Skeletal muscle satellite cell (primary cell): ENCODE measurements around the gene MAPK8.

Source experiments
- H3K27me3 ChIP-seq: 2 replicates; pipeline ENCODE4 v1.7.0; 2013; ENCODE audit warnings: low read length; ENCODE audit not compliant: control insufficient read depth, insufficient read depth
- H3K36me3 ChIP-seq: 2 replicates; pipeline ENCODE4 v1.7.0; 2013; ENCODE audit warnings: mild to moderate bottlenecking, control low read depth, low read length; ENCODE audit not compliant: insufficient read depth
- H3K4me1 ChIP-seq: 2 replicates; pipeline ENCODE4 v1.7.0; 2013; ENCODE audit warnings: low read length; ENCODE audit not compliant: control insufficient read depth, insufficient read depth
- H3K4me2 ChIP-seq: 2 replicates; pipeline ENCODE4 v1.7.0; 2013; ENCODE audit warnings: mild to moderate bottlenecking, low read length
- H3K4me3 ChIP-seq: 2 replicates; pipeline ENCODE4 v1.7.0; 2013; ENCODE audit warnings: low read length
- H3K9ac ChIP-seq: 2 replicates; pipeline ENCODE4 v1.7.0; 2013; ENCODE audit warnings: mild to moderate bottlenecking, low read depth, low read length, moderate library complexity
- H3K9me3 ChIP-seq: replicated peaks from 2 replicates; pipeline ENCODE4 v1.7.0; 2013; ENCODE audit warnings: mild to moderate bottlenecking, control low read depth, low read length

MAPK8 gene

DNA sequence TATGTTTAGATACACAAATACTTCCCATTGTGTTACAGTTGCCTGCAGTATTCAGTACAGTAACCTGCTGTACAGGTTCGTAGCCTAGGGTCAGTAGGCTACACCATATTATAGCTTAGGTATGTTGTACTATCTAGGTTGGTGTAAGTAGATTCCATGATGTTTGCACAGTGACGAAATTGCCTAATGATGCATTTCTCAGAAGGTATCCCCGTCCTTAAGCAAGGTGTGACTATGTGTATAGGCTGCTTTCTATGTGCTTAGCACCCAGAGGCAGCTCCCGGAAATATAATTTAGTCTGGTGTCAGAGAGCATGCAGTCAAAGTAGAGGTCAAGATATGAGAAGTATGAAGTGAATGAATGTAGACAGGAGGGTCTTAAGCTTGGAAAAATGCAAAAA lies 9.8 kb downstream of the MAPK8 start:
- H3K36me3 ChIP-seq, result no peaks in the 10 kb centered on the region
- no peaks in the 10 kb centered on the region for H3K27me3 ChIP-seq
- no peaks in the 10 kb centered on the region for H3K4me1 ChIP-seq
- no peak overlapping the region for H3K4me2 ChIP-seq
- no peak overlapping the region for H3K9ac ChIP-seq
- no peak overlapping the region for H3K4me3 ChIP-seq
- no peaks in the 10 kb centered on the region for H3K9me3 ChIP-seq

DNA sequence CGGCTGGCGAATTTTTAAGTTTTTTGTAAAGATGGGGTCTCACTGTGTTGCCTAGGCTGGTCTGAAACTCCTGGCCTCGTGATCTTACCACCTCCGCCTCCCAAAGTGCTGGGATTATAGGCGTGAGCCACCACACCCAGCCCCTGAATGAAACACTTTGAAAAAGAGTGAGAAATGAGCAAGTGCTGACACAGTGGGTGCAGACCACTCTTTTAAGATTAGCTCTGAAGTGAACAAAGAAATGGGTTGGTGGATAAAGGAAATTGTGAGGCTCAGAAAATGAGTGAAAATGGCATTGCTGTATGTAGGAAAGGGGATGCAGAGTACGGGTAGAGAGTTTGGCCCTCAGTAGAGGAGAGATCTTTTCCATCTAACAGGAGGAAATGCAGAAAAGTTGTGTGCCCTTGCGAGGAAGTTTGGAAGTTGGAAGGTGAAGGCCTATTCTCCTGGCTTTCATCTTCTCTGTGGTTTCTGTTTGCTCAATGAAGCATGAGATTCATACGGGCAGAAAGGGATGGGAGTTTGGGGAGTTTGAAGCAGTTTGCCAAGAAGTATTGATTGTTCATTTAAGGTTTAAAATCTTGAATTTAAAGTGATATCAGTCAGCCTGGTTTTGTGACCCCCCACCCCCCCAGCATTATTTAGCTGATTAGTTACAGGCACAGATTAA lies 11.0 kb downstream of the MAPK8 start:
- H3K27me3 ChIP-seq, result no peaks in the 10 kb centered on the region
- H3K36me3 ChIP-seq, result no peaks in the 10 kb centered on the region
- no peak overlapping the region for H3K4me3 ChIP-seq
- no peak overlapping the region for H3K4me2 ChIP-seq
- H3K9ac ChIP-seq, result no peak overlapping the region
- no peaks in the 10 kb centered on the region for H3K9me3 ChIP-seq
- no peaks in the 10 kb centered on the region for H3K4me1 ChIP-seq

DNA sequence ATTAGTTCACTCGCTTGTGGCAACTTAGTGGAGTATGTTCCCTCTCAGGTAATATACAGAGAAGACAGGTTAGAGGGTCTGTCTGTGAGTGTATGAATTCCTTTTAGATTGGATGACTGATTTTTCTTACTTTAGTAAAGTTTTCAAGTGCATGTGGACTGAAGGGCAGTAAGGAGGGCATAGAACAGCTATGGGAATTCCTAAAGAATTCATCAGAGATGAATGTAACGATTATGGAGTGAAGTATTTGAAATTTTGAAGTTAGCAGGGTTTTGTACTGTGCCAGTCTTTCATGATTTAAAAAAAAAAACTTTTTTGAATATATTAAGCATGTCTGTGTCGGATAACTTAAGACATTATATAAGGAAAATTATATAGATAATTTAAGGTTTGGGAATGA lies 15.5 kb downstream of the MAPK8 start:
- H3K4me3 ChIP-seq, result no peak overlapping the region
- H3K27me3 ChIP-seq, result no peaks in the 10 kb centered on the region
- no peak overlapping the region for H3K4me2 ChIP-seq
- H3K4me1 ChIP-seq, result no peaks in the 10 kb centered on the region
- no peak overlapping the region for H3K9ac ChIP-seq
- no peaks in the 10 kb centered on the region for H3K36me3 ChIP-seq
- H3K9me3 ChIP-seq, result no peaks in the 10 kb centered on the region

DNA sequence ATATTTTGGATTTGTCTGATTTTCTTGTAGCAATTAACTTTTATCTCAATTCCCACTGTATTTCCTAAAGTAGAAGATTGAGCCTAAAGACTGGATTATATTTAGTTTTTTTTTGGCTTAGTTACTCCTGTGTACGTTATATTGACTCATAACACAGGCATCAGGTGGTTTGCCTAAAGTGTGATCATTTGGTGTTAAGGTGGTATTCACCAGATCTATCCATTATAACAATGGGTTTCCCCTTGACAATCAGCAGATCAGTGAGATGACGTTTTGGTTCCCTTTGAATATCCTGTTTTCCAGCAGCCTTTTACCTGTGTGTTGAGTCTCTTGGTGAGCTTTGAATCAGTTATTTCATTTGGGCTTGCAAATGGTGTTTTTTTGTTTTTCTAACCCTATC lies 18.1 kb downstream of the MAPK8 start:
- no peaks in the 10 kb centered on the region for H3K27me3 ChIP-seq
- H3K9ac ChIP-seq, result no peak overlapping the region
- no peaks in the 10 kb centered on the region for H3K9me3 ChIP-seq
- H3K4me3 ChIP-seq, result no peak overlapping the region
- H3K4me1 ChIP-seq, result no peaks in the 10 kb centered on the region
- H3K36me3 ChIP-seq, result no peaks in the 10 kb centered on the region
- no peak overlapping the region for H3K4me2 ChIP-seq

DNA sequence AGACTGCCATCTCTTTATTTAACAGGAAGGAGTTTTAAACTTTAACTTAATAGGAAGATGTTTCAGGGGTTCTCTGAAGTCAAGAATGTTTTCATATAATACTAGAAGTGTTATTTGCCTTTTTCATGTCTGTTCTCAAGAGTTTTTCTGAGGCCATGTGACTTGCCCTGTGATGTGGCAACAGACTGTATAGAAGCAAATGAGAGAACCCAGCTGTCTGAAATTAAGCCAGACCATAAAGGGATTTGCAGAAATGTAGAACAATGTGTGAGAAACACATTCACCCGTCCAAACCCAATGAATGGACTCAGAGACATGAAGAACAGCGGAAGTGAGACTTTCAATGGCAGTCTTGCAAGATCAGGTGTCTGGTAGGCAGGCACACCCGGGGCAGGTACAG lies 23.8 kb downstream of the MAPK8 start:
- no peak overlapping the region for H3K9ac ChIP-seq
- H3K4me2 ChIP-seq, result no peak overlapping the region
- H3K36me3 ChIP-seq, result no peaks in the 10 kb centered on the region
- H3K9me3 ChIP-seq, result no peaks in the 10 kb centered on the region
- no peaks in the 10 kb centered on the region for H3K4me1 ChIP-seq
- H3K27me3 ChIP-seq, result no peaks in the 10 kb centered on the region
- H3K4me3 ChIP-seq, result no peak overlapping the region

DNA sequence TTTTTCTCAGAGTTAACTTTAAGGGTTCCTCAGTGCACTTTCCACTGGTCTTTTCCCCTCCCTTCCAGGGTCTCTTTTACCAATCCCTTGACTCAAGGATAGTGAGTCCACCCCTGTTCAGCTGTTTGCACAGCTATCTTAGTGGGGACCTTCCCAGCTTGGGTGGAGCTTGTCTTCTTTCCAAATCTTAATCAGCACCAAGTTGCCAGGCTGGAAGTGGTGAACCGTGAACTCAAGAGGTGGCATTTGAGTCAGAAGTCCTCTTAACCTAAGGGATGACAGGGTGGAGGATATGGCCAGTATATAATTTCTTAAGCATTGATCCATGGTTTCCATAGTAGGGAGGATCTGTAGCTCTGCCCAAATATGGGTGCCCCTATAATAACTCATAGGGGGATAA lies 25.0 kb downstream of the MAPK8 start:
- Histone ChIP-seq H3K4me1 (no peaks in the 10 kb centered on the region), H3K36me3 (no peaks in the 10 kb centered on the region), H3K9ac (no peak overlapping the region), H3K9me3 (no peaks in the 10 kb centered on the region), H3K4me3 (no peak overlapping the region), H3K4me2 (no peak overlapping the region), H3K27me3 (no peaks in the 10 kb centered on the region)

DNA sequence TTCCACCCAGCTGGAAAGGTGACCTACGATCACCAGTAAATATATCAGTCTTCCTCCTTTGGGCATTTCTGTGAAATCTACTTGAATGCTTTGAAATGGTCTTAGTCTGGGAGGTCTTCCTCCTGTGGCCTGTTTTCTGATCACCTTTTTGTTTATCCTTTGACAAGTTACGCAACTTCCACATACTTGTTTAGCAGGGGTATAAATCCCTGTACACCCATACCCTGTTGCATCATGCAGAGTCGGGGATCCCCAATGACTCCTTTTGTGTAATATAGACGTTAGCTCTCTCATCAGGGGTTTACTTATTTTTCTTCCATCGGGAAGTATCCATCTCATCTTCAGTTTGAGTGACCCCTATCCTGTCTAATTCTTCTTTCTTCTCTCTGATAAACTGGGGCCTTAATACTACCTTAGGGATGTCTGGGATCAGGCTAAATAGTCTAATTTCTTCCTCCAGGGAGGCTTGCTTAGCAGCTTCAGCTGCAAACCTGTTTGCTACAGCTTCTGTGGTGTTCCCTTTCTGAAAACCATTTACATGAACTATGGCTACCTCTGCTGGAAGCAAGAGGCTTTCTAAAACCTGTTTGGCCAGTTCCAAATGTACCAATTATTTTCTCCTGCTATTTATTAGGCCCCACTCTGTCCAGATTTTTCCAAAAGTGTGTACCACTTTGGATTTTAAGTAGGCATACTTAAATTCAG lies 25.8 kb downstream of the MAPK8 start:
- Histone ChIP-seq H3K4me1 (no peaks in the 10 kb centered on the region), H3K9ac (no peak overlapping the region), H3K4me3 (no peak overlapping the region), H3K9me3 (no peaks in the 10 kb centered on the region), H3K27me3 (no peaks in the 10 kb centered on the region), H3K4me2 (no peak overlapping the region), H3K36me3 (no peaks in the 10 kb centered on the region)

DNA sequence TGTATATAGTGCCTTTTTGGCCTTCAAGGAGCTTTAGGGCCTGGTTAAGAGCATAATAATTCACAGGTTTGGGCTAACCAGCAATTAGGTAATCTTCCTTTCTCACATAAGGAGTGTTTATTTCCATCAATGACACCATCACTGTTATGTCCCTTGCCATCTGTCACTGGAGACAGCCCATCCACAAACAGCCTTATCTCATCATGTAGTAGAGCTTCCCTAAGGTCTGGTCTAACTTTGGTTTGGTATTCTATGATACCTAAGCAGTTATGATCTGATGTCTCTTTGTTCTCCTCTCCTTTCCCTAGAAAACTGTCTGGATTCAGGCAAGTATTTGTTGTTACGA lies 26.4 kb downstream of the MAPK8 start:
- no peak overlapping the region for H3K4me3 ChIP-seq
- H3K4me1 ChIP-seq, result no peaks in the 10 kb centered on the region
- H3K4me2 ChIP-seq, result no peak overlapping the region
- H3K36me3 ChIP-seq, result no peaks in the 10 kb centered on the region
- no peak overlapping the region for H3K9ac ChIP-seq
- H3K9me3 ChIP-seq, result no peaks in the 10 kb centered on the region
- no peaks in the 10 kb centered on the region for H3K27me3 ChIP-seq

DNA sequence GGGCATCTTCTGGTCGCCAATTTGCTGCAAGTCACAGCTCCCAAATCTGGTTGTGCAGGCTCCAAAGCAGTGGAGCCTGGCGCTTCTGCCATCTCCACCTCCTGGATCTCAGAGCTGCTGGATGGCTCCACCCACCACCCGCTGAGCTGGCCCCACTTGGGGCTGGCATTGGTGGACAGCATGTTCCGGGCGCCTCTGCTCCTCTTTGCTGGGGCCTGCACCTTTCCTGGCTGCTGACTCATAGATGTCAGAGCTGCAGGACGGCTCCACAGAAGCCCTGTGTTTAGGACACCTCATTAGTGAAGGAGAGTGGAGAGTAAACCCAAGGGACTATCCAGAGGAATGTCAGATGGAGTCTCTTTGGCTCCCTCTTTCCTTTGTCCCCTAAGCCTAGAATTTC lies 27.4 kb downstream of the MAPK8 start:
- no peaks in the 10 kb centered on the region for H3K4me1 ChIP-seq
- H3K4me3 ChIP-seq, result no peak overlapping the region
- H3K27me3 ChIP-seq, result no peaks in the 10 kb centered on the region
- no peaks in the 10 kb centered on the region for H3K36me3 ChIP-seq
- no peak overlapping the region for H3K9ac ChIP-seq
- H3K9me3 ChIP-seq, result no peaks in the 10 kb centered on the region
- H3K4me2 ChIP-seq, result no peak overlapping the region

DNA sequence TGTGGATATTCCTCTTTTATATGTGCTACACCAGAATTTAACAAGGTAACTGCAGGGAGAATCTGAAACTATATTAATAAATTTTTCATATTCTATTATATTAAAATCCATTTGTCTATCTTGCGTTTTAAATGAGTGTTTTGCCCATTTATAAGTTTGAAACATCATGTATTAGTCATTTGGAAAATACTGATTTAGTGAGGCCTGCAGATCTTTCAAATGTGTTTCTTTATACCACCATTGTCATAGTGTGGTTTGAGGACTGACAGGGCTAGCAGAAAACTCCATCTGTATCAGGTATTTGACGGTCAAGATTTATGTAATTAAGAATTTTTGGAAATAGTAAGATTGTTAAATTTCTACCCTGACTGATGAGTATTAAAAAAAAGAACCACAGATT lies 29.3 kb downstream of the MAPK8 start:
- no peaks in the 10 kb centered on the region for H3K9me3 ChIP-seq
- no peaks in the 10 kb centered on the region for H3K36me3 ChIP-seq
- no peak overlapping the region for H3K4me2 ChIP-seq
- no peak overlapping the region for H3K9ac ChIP-seq
- no peak overlapping the region for H3K4me3 ChIP-seq
- H3K27me3 ChIP-seq, result no peaks in the 10 kb centered on the region
- no peaks in the 10 kb centered on the region for H3K4me1 ChIP-seq

DNA sequence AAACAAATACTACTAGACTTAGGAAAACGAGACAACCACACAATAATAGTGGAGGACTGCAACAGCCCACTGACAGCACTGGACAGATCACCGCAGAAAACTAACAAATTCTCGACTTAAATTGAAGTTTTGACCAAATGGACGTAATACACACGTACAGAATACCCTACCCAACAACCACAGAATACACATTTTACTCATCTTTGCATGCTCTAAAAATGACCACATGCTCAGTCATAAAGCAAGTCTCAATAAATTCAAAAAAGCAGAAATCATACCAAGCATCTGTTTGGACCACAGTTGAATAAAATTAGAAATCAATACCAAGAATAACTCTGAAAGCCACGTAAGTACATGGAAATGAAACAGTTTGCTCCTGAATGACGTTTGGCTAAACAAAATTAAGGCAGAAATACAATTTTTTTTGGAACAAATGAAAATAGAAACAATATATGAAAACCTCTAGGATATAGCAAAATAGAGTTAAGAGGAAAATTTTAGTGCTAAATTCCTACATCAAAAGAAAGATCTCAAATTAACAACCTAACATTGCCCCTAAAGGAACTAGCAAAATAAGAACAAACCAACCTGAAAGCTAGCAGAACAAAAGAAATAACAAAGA lies 30.6 kb downstream of the MAPK8 start:
- Histone ChIP-seq H3K4me1 (no peaks in the 10 kb centered on the region), H3K4me3 (no peak overlapping the region), H3K4me2 (no peak overlapping the region), H3K9ac (no peak overlapping the region), H3K36me3 (no peaks in the 10 kb centered on the region), H3K27me3 (no peaks in the 10 kb centered on the region), H3K9me3 (no peaks in the 10 kb centered on the region)

DNA sequence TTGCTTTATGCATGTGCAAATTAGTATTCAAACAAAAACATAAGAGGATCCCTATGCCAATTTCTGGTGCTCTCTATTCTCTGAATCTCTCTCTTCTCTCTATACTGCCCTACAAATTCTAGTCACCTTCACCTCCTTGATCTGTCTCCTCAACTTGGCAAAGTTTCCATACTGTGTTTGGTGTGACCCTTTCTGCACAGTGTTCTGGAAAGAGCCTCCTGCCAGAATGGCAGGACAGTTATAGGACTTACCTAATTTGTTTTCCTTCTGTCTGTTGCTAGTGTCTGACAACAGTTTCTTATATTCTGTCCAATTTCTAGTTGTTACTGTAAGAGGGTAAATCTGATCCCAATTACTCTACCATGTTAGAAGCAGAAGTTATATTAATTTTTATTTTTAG lies 34.3 kb downstream of the MAPK8 start:
- H3K4me1 ChIP-seq, result peaks cover 3% of the 10 kb centered on the region
- H3K4me2 ChIP-seq, result no peak overlapping the region
- H3K4me3 ChIP-seq, result no peak overlapping the region
- no peaks in the 10 kb centered on the region for H3K9me3 ChIP-seq
- no peak overlapping the region for H3K9ac ChIP-seq
- H3K36me3 ChIP-seq, result no peaks in the 10 kb centered on the region
- H3K27me3 ChIP-seq, result no peaks in the 10 kb centered on the region
